Lung (tissue), 12 donors: ENCODE data around the gene LRP2. TPM values are rescaled to one million over a fixed set of nuclear protein-coding genes. Genes with fewer than 3 reads are reported as not detected.

Experiments
- ATAC-seq: fragments of 200-7000 bp; cut with Tn5 transposase; one replicate; pipeline ENCODE4 v1.9.1; 2020; ENCODE audit warnings: moderate number of reproducible peaks; ENCODE audit not compliant: insufficient read depth, low FRiP score
- DNase-seq, 3 donors: peaks; one replicate each; pipeline ENCODE4 v3.0.0-alpha.2; 2013 to 2017
- H3K27ac ChIP-seq, 2 donors: one replicate each; pipeline ENCODE4 v1.5.1; 2013; ENCODE audit warnings: mild to moderate bottlenecking in 2 of 2, moderate library complexity in 2 of 2, control low read depth in 1 of 2, inconsistent platforms in 1 of 2, low read depth in 1 of 2, low read length in 1 of 2
- H3K27me3 ChIP-seq, 3 donors: one replicate each; pipeline ENCODE4 v1.5.1; 2013; ENCODE audit warnings: low read length in 2 of 3; ENCODE audit not compliant: control insufficient read depth in 3 of 3, insufficient read depth in 3 of 3
- H3K36me3 ChIP-seq, 4 donors: one replicate each; pipeline ENCODE4 v1.5.1; 2013; ENCODE audit warnings: low read length in 4 of 4, mild to moderate bottlenecking in 1 of 4, moderate library complexity in 1 of 4; ENCODE audit not compliant: control insufficient read depth in 4 of 4, insufficient read depth in 4 of 4
- H3K4me1 ChIP-seq, 5 donors: one replicate each; pipeline ENCODE4 v1.5.1; 2013; ENCODE audit warnings: low read length in 5 of 5, mild to moderate bottlenecking in 2 of 5, moderate library complexity in 1 of 5; ENCODE audit not compliant: control insufficient read depth in 5 of 5, insufficient read depth in 5 of 5
- H3K4me3 ChIP-seq: one replicate; pipeline ENCODE4 v1.5.1; 2013; ENCODE audit warnings: mild to moderate bottlenecking, control low read depth, moderate library complexity
- H3K9ac ChIP-seq, 2 donors: one replicate each; pipeline ENCODE4 v1.5.1; 2013; ENCODE audit warnings: low read length in 2 of 2, control low read depth in 1 of 2; ENCODE audit not compliant: insufficient read depth in 1 of 2
- H3K9me3 ChIP-seq, 4 donors: one replicate each; pipeline ENCODE4 v1.5.1; 2013; ENCODE audit warnings: low read length in 3 of 4, mild to moderate bottlenecking in 1 of 4, moderate library complexity in 1 of 4; ENCODE audit not compliant: control insufficient read depth in 4 of 4, insufficient read depth in 3 of 4
- WGBS, 2 donors: extraction: QIAGEN DNeasy Blood & Tissue Kit; methylation state at CpG; one replicate each; pipeline ENCODE4 v1.1.7; 2013; 5-methylcytosine and 5-hydroxymethylcytosine counted together
- polyA plus RNA-seq, 2 donors: library from polyadenylated mRNA; stranded (reverse); fragments of 200-250 nt; gene quantifications; one replicate each; pipeline ENCODE4 v1.2.1, GENCODE V29; 2013
- total RNA-seq, 2 donors: library from RNA; depleted of rRNA in 1 of 2; stranded (reverse); fragments of >200 nt in 1 of 2; gene quantifications; one replicate each; pipeline ENCODE4 v1.2.1, GENCODE V29; 2014 to 2021
- TF ChIP-seq, protein P1 (sequence below): IDR thresholded peaks from 2 replicates; pipeline ENCODE4 v1.5.1; 2012; ENCODE audit warnings: mild to moderate bottlenecking; ENCODE audit errors: control extremely low read depth, extremely low read depth
- donor health status: control.
- donor health status: control.
- donor health status: Bipolar disorder and iron deficiency.
- donor health status: healthy.
- donor health status: DM: yes; HTN: yes; CAD: no.

LRP2 gene
- total and polyA plus RNA-seq, 4 donors, result 2.4 to 39.5 (median 15.8) TPM

DNA sequence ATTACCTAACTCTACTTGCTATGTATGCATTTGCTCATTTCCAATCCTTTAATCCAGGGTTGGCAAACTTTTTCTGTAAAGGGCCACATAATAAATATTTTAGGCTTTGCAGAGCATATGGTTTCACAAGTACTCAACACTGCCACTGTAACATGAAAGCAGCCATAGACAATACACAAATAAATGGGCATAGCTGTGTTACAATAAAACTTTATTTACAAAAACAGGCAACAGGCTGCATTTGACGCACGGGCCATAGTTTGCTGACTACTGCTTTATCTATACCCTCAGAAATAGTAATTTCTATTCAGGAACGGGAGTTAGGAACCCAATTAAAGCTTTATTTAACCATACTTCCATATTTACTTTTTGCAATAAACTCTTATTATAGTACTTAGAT lies 154.3 kb downstream of the LRP2 start:
- WGBS, 2 donors, result 96% methylated on average over 3 of the region's 3 CpGs
- ATAC-seq (no peak), DNase-seq (no peak)
- Histone ChIP-seq H3K36me3 (peaks cover 0 to 1% (median 0%) of the 10 kb centered on the region in 4 donors), H3K4me3 (no peak overlapping the region), H3K27ac (no peak overlapping the region), H3K4me1 (no peaks in the 10 kb centered on the region), H3K27me3 (no peaks in the 10 kb centered on the region), H3K9ac (no peak overlapping the region), H3K9me3 (no peaks in the 10 kb centered on the region)
- TF ChIP-seq, protein P1, sequence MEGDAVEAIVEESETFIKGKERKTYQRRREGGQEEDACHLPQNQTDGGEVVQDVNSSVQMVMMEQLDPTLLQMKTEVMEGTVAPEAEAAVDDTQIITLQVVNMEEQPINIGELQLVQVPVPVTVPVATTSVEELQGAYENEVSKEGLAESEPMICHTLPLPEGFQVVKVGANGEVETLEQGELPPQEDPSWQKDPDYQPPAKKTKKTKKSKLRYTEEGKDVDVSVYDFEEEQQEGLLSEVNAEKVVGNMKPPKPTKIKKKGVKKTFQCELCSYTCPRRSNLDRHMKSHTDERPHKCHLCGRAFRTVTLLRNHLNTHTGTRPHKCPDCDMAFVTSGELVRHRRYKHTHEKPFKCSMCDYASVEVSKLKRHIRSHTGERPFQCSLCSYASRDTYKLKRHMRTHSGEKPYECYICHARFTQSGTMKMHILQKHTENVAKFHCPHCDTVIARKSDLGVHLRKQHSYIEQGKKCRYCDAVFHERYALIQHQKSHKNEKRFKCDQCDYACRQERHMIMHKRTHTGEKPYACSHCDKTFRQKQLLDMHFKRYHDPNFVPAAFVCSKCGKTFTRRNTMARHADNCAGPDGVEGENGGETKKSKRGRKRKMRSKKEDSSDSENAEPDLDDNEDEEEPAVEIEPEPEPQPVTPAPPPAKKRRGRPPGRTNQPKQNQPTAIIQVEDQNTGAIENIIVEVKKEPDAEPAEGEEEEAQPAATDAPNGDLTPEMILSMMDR, result no peak

DNA sequence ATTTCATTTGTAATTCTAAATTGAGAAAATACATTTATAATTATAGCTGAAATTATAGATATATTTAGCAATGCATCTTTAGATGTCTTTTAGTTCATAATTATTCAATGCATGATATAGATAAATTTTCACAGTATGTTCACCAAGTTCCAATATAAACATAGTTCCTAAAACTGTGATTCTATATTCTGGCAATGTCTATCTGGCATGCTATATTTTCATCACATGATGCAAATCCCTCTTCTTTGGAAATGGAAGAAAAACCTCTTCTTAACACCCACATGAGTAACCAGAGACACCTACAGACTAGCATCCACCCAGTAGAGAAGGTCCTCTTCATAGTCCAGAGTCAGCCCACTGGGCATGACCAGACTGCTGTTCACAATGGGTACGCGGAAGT lies 157.2 kb downstream of the LRP2 start:
- ATAC-seq, result no peak

DNA sequence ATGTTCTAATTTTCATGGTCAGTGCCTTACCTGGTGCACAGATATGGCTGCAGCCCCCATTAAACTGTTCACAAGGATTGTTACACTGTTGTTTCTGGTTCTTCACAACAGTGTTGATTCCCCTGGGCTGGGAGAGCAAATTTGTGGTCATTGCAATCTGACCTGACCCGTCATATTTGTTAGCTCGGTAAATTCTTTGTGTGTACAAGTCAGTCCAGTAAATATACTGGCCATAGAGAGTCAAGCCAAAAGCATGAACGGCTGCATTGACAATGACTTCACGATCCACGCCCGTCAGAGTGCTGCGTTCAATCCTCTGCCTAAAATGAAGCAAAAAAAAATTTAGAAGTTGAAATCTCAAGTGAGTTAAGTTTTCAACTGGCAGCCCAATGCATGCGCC lies 158.4 kb downstream of the LRP2 start:
- ATAC-seq (no peak), DNase-seq (no peak)
- H3K4me3 ChIP-seq, result no peak overlapping the region
- H3K36me3 ChIP-seq, result peaks cover 0 to 1% (median 0%) of the 10 kb centered on the region in 4 donors
- H3K27me3 ChIP-seq, result no peaks in the 10 kb centered on the region
- H3K27ac ChIP-seq, result no peak overlapping the region
- peaks cover 0 to 3% (median 0%) of the 10 kb centered on the region in 4 donors for H3K9me3 ChIP-seq
- WGBS, 2 donors, result 92 to 98% methylated on average over 8 of the region's 8 CpGs
- H3K4me1 ChIP-seq, result no peaks in the 10 kb centered on the region
- TF ChIP-seq, protein P1, result no peak
- no peak overlapping the region for H3K9ac ChIP-seq

More for the DNA sequence above, 157.2 kb downstream of the LRP2 start:
- H3K4me1 ChIP-seq, result no peaks in the 10 kb centered on the region
- H3K27me3 ChIP-seq, result no peaks in the 10 kb centered on the region
- 97 to 100% methylated on average over 2 of the region's 2 CpGs for WGBS, 2 donors
- no peak for DNase-seq
- H3K4me3 ChIP-seq, result no peak overlapping the region
- H3K9me3 ChIP-seq, result peaks cover 0 to 3% (median 0%) of the 10 kb centered on the region in 4 donors
- no peak overlapping the region for H3K27ac ChIP-seq
- no peak overlapping the region for H3K9ac ChIP-seq
- peaks cover 0 to 1% (median 0%) of the 10 kb centered on the region in 4 donors for H3K36me3 ChIP-seq
- TF ChIP-seq, protein P1, result no peak

DNA sequence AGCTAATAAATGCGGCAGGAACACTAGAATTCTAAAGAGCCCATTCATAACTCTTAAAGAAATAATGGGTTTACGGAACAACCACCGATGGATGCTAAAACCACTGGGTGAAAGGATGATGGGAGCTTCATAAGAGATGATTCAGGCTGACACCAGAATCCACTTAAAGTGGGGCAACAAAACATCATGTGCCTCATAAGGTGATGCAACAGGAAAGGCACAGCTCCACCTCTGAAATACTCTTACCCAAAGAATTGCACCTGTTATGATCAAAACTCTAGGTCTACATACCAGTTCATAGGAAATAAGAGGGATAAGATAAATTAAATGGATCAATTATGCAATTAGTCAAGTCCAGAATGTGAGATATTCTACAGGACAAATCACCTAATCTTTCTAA lies 161.6 kb downstream of the LRP2 start:
- H3K9ac ChIP-seq, result no peak overlapping the region
- TF ChIP-seq, protein P1, result no peak
- no peaks in the 10 kb centered on the region for H3K27me3 ChIP-seq
- H3K36me3 ChIP-seq, result peaks cover 0 to 1% (median 0%) of the 10 kb centered on the region in 4 donors
- no peak overlapping the region for H3K4me3 ChIP-seq
- 88 to 91% methylated on average over 3 of the region's 3 CpGs for WGBS, 2 donors
- ATAC-seq, result no peak
- no peak overlapping the region for H3K27ac ChIP-seq
- H3K9me3 ChIP-seq, result peaks cover 0 to 3% (median 0%) of the 10 kb centered on the region in 4 donors
- no peak for DNase-seq
- H3K4me1 ChIP-seq, result no peaks in the 10 kb centered on the region
